B cell (primary cell): Measurements from ENCODE around the gene EIPR1. TPM values are rescaled to one million over a fixed set of nuclear protein-coding genes. Genes with fewer than 3 reads are reported as not detected.

Experiments
- ATAC-seq: fragments of 200-7000 bp; cut with Tn5 transposase; one replicate; pipeline ENCODE4 v1.10.0; 2021; ENCODE audit warnings: low read depth, mild to moderate bottlenecking, moderate number of reproducible peaks, moderate library complexity
- CTCF ChIA-PET: fragments of 350-600 bp; sonication (Branson Sonifier 250); formaldehyde crosslinking; loops from one replicate; lab custom pipeline; 2021; ENCODE audit warnings: antibody characterized with exemption, inconsistent platforms; lab: Charles Lee
- POLR2A ChIA-PET: fragments of 350-600 bp; sonication (Branson Sonifier 250); formaldehyde crosslinking; loops from one replicate; lab custom pipeline; 2021; ENCODE audit warnings: antibody characterized with exemption; lab: Charles Lee
- DNase-seq: peaks from one replicate; pipeline ENCODE4 v3.0.0; 2013
- H2AFZ ChIP-seq: 2 replicates; pipeline ENCODE4 v1.6.1; 2012; ENCODE audit warnings: mild to moderate bottlenecking, low read depth, low read length; ENCODE audit not compliant: insufficient read depth, poor library complexity, severe bottlenecking
- H3K27ac ChIP-seq, 2 donors: 1 replicate in 1 of 2; 2 replicates in 1 of 2; pipeline ENCODE4 v1.5.1; 2012 to 2013; ENCODE audit warnings: low read length in 2 of 2, mild to moderate bottlenecking in 2 of 2, moderate library complexity in 1 of 2
- H3K27me3 ChIP-seq, 4 experiments: fragments of 200-600 bp in 1 of 4; sonication (generic) in 1 of 4; replicated peaks in 1 of 4; 1 replicate in 2 of 4; 2 replicates in 2 of 4; pipeline versions ENCODE4 v1.6.1 to v1.7.0; 2013 to 2016; ENCODE audit warnings: low read length in 3 of 4, mild to moderate bottlenecking in 2 of 4, mixed read lengths in 1 of 4, moderate library complexity in 1 of 4; ENCODE audit not compliant: insufficient read depth in 4 of 4, control insufficient read depth in 3 of 4; ENCODE audit errors: control extremely low read depth in 1 of 4
- H3K36me3 ChIP-seq, 2 experiments: replicated peaks in 1 of 2; 1 replicate in 1 of 2; 2 replicates in 1 of 2; pipeline versions ENCODE4 v1.6.1 to v1.7.1; 2013; ENCODE audit warnings: low read length in 1 of 2; ENCODE audit not compliant: insufficient read depth in 2 of 2, control insufficient read depth in 1 of 2; ENCODE audit errors: control extremely low read depth in 1 of 2, extremely low read depth in 1 of 2
- H3K4me1 ChIP-seq, 2 donors: fragments of 200-600 bp in 1 of 2; sonication (generic) in 1 of 2; 1 replicate in 1 of 2; 2 replicates in 1 of 2; pipeline versions ENCODE4 v1.5.1 to v1.6.1; 2013 to 2017; ENCODE audit warnings: low read length in 2 of 2; ENCODE audit not compliant: control insufficient read depth in 2 of 2, insufficient read depth in 2 of 2
- H3K4me2 ChIP-seq: replicated peaks from 2 replicates; pipeline ENCODE3; 2012; ENCODE audit warnings: mild to moderate bottlenecking, low read depth, low read length; ENCODE audit not compliant: poor library complexity, severe bottlenecking
- H3K4me3 ChIP-seq, 5 experiments: fragments of 200-600 bp in 1 of 5; sonication (generic) in 1 of 5; 1 replicate in 3 of 5; 2 replicates in 2 of 5; pipeline versions ENCODE4 v1.5.1 to v1.7.0; 2011 to 2016; ENCODE audit warnings: low read length in 4 of 5, mild to moderate bottlenecking in 4 of 5, low read depth in 2 of 5, control low read depth in 1 of 5, moderate library complexity in 1 of 5; ENCODE audit not compliant: insufficient read depth in 1 of 5; ENCODE audit errors: control extremely low read depth in 1 of 5, extremely low read depth in 1 of 5
- H3K79me2 ChIP-seq: fragments of 200-600 bp; sonication (generic); one replicate; pipeline ENCODE4 v1.6.0; 2016; ENCODE audit warnings: low read length; ENCODE audit not compliant: control insufficient read depth, insufficient read depth
- H3K9ac ChIP-seq: fragments of 200-600 bp; sonication (generic); 2 replicates; pipeline ENCODE4 v1.6.1; 2017; ENCODE audit warnings: mild to moderate bottlenecking, low read length, moderate library complexity
- H3K9me3 ChIP-seq, 3 donors: one replicate each; pipeline versions ENCODE4 v1.6.1 to v1.7.1; 2013; ENCODE audit warnings: low read length in 2 of 3; ENCODE audit not compliant: control insufficient read depth in 2 of 3, insufficient read depth in 1 of 3; ENCODE audit errors: control extremely low read depth in 1 of 3
- H4K20me1 ChIP-seq: 2 replicates; pipeline ENCODE4 v1.6.0; 2012; ENCODE audit warnings: mild to moderate bottlenecking, low read length; ENCODE audit not compliant: insufficient read depth, control insufficient read depth, poor library complexity, severe bottlenecking
- H3K27ac Mint-ChIP-seq: one replicate; pipeline ENCODE4 v1.8.0; 2021; ENCODE audit warnings: mixed read lengths
- H3K27me3 Mint-ChIP-seq: one replicate; pipeline ENCODE4 v1.8.0; 2021; ENCODE audit warnings: mixed read lengths
- H3K4me1 Mint-ChIP-seq: one replicate; pipeline ENCODE4 v1.8.0; 2021; ENCODE audit warnings: mixed read lengths
- H3K4me3 Mint-ChIP-seq: one replicate; pipeline ENCODE4 v1.8.0; 2021; ENCODE audit warnings: mixed read lengths
- H3K9me3 Mint-ChIP-seq: one replicate; pipeline ENCODE4 v1.8.0; 2022; ENCODE audit warnings: mixed read lengths; ENCODE audit not compliant: insufficient read depth
- CTCF ChIP-seq: fragments of 200-600 bp; IDR thresholded peaks from one replicate; pipeline ENCODE4 v1.8.0; 2022; ENCODE audit warnings: antibody characterized with exemption, mild to moderate bottlenecking
- EZH2 ChIP-seq: IDR thresholded peaks from 2 replicates; pipeline ENCODE4 v1.6.1; 2012; ENCODE audit warnings: borderline replicate concordance, low read depth, mild to moderate bottlenecking, moderate library complexity, low read length; ENCODE audit not compliant: insufficient read depth, poor library complexity, severe bottlenecking
- WGBS: methylation state at CpG from one replicate; pipeline ENCODE4 v1.1.5; 2013; ENCODE audit warnings: missing lambda C conversion rate; ENCODE audit not compliant: insufficient coverage; 5-methylcytosine and 5-hydroxymethylcytosine counted together
- intact Hi-C: fragments of 100-400 bp; cut with micrococcal nuclease; formaldehyde crosslinking; loops from one replicate; pipeline ENCODE4 v1.10.0; 2022
- polyA plus RNA-seq: library from polyadenylated mRNA; depleted of rRNA; stranded (reverse); fragments of >200 nt; gene quantifications from 2 replicates; pipeline ENCODE4 v1.2.3, GENCODE V29; 2012
- total RNA-seq, 2 donors: library from RNA; stranded (reverse); fragments of 120-200 nt in 1 of 2; gene quantifications; 1 replicate in 1 of 2; 2 replicates in 1 of 2; pipeline versions ENCODE4 v1.2.3 to v1.2.4, GENCODE V29; 2013 to 2022

The EIPR1 gene
- total and polyA plus RNA-seq, 2 donors (not counting 1 experiment from before 2014, with no cell fraction given), result 31.8 to 37.0 TPM

GRCh38 chr2:3390041-3390440 lies 12.4 kb upstream of the EIPR1 start:
- ATAC-seq, result no peak
- peaks cover 82% of the 10 kb centered on the region for H3K79me2 ChIP-seq
- no peak overlapping the region for H2AFZ ChIP-seq
- no peak overlapping the region for H3K4me3 ChIP-seq
- no peak overlapping the region for H3K27ac ChIP-seq
- peaks cover 2% of the 10 kb centered on the region for H3K4me1 Mint-ChIP-seq
- intact Hi-C loops, result no loop called here
- H3K36me3 ChIP-seq, result peaks cover 2 to 41% of the 10 kb centered on the region in 2 experiments
- TF ChIP-seq EZH2, result no peak
- TF ChIP-seq CTCF, result no peak
- ChIA-PET CTCF (no interaction called here), POLR2A (no interaction called here)
- H3K4me1 ChIP-seq, result no peaks in the 10 kb centered on the region
- peaks cover 0 to 2% (median 0%) of the 10 kb centered on the region in 3 donors for H3K9me3 ChIP-seq
- H3K27me3 ChIP-seq, result no peaks in the 10 kb centered on the region
- peaks cover 3% of the 10 kb centered on the region for H3K9me3 Mint-ChIP-seq
- 96% methylated on average over 5 of the region's 8 CpGs for WGBS
- peaks cover 44% of the 10 kb centered on the region for H4K20me1 ChIP-seq
- H3K4me3 Mint-ChIP-seq, result no peak overlapping the region
- H3K27ac Mint-ChIP-seq, result no peak overlapping the region
- H3K27me3 Mint-ChIP-seq, result no peaks in the 10 kb centered on the region
- no peak for DNase-seq
- no peak overlapping the region for H3K4me2 ChIP-seq
- no peak overlapping the region for H3K9ac ChIP-seq

GRCh38 chr2:3389193-3389592 lies 11.6 kb upstream of the EIPR1 start:
- H2AFZ ChIP-seq, result no peak overlapping the region
- H3K4me2 ChIP-seq, result no peak overlapping the region
- CTCF ChIA-PET, result interaction anchor here (1.4 kb wide), 1 partner anchor 34 kb away, joined by 4 read pairs; no protein-coding TSS in a partner anchor
- peaks cover 3% of the 10 kb centered on the region for H3K4me1 Mint-ChIP-seq
- H3K9ac ChIP-seq, result no peak overlapping the region
- H3K4me3 Mint-ChIP-seq, result no peak overlapping the region
- intact Hi-C loops, result no loop called here
- peaks cover 78% of the 10 kb centered on the region for H3K79me2 ChIP-seq
- no peaks in the 10 kb centered on the region for H3K4me1 ChIP-seq
- no peak for TF ChIP-seq EZH2
- TF ChIP-seq CTCF, result no peak
- no peak overlapping the region for H3K27ac ChIP-seq
- H3K27ac Mint-ChIP-seq, result no peak overlapping the region
- H3K36me3 ChIP-seq, result peaks cover 4 to 41% of the 10 kb centered on the region in 2 experiments
- WGBS, result 99% methylated on average over 29 of the region's 29 CpGs
- no peaks in the 10 kb centered on the region for H3K9me3 ChIP-seq
- H3K4me3 ChIP-seq, result no peak overlapping the region
- POLR2A ChIA-PET, result no interaction called here
- no peaks in the 10 kb centered on the region for H3K27me3 Mint-ChIP-seq
- no peaks in the 10 kb centered on the region for H3K27me3 ChIP-seq
- peaks cover 42% of the 10 kb centered on the region for H4K20me1 ChIP-seq
- H3K9me3 Mint-ChIP-seq, result no peaks in the 10 kb centered on the region
- DNase-seq, result no peak
- no peak for ATAC-seq
